Measurements from ENCODE around the gene TPCN1. TPM values are rescaled to one million over a fixed set of nuclear protein-coding genes. Genes with fewer than 3 reads are reported as not detected.

TPCN1 gene
- total and polyA plus RNA-seq, 2 of the 13 experiments (the other 11 are each of a cell fraction or from before 2014, with no cell fraction given): 8.0 to 26.8 TPM

- 0 out of 2 replicates have a peak, but pooled peaks have one; percentile 5 for TF ChIP-seq ZBTB39 (CRISPR knock-in tag; IDR thresholded peaks at IDR 0.05)
- TF ChIP-seq XBP1 (CRISPR knock-in tag; IDR thresholded peaks at IDR 0.05): no peak
- peak; percentile 91; the same call in 1 of the 2 replicates for TF ChIP-seq ATF7-NPFF (CRISPR knock-in tag; IDR thresholded peaks at IDR 0.05; ENCODE audit: low read depth)
- peak; percentile 88; the same call in 1 of the 2 replicates for TF ChIP-seq ZNF33B (CRISPR knock-in tag; IDR thresholded peaks at IDR 0.05)
- peak; percentile 24 for TF ChIP-seq SKI (IDR thresholded peaks at IDR 0.05; ENCODE audit: partially characterized antibody)
- TF ChIP-seq, protein P1, sequence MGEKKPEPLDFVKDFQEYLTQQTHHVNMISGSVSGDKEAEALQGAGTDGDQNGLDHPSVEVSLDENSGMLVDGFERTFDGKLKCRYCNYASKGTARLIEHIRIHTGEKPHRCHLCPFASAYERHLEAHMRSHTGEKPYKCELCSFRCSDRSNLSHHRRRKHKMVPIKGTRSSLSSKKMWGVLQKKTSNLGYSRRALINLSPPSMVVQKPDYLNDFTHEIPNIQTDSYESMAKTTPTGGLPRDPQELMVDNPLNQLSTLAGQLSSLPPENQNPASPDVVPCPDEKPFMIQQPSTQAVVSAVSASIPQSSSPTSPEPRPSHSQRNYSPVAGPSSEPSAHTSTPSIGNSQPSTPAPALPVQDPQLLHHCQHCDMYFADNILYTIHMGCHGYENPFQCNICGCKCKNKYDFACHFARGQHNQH (CRISPR knock-in tag; IDR thresholded peaks at IDR 0.05): peak; percentile 73
- no peak for TF ChIP-seq HHEX (CRISPR knock-in tag; IDR thresholded peaks at IDR 0.05)
- no peak for TF ChIP-seq ZNF468 (CRISPR knock-in tag; IDR thresholded peaks at IDR 0.05)
- TF ChIP-seq ZNF547 (CRISPR knock-in tag; IDR thresholded peaks at IDR 0.05): peak; percentile 65; the same call in 1 of the 2 replicates
- TF ChIP-seq ARNT (IDR thresholded peaks at IDR 0.05): no peak
- peak; percentile 88 for TF ChIP-seq RNF2 (conservative IDR thresholded peaks at IDR 0.05; ENCODE audit: low read depth)
- TF ChIP-seq MIXL1 (CRISPR knock-in tag; IDR thresholded peaks at IDR 0.05): no peak
- TF ChIP-seq RFXAP (CRISPR knock-in tag; IDR thresholded peaks at IDR 0.05; ENCODE audit: borderline replicate concordance): 0 out of 2 replicates have a peak, but pooled peaks have one; percentile 54
- TF ChIP-seq, protein P2, sequence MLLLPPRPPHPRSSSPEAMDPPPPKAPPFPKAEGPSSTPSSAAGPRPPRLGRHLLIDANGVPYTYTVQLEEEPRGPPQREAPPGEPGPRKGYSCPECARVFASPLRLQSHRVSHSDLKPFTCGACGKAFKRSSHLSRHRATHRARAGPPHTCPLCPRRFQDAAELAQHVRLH (CRISPR knock-in tag; IDR thresholded peaks at IDR 0.05; ENCODE audit: borderline replicate concordance, low read depth): peak; percentile 65
- TF ChIP-seq MBNL3 (CRISPR knock-in tag; conservative IDR thresholded peaks at IDR 0.05): no peak
- no peak for TF ChIP-seq SMYD3 (CRISPR knock-in tag; IDR thresholded peaks at IDR 0.05)
- peak; percentile 87 for TF ChIP-seq BCL3 (CRISPR knock-in tag; IDR thresholded peaks at IDR 0.05)
- TF ChIP-seq ELK4 (CRISPR knock-in tag; IDR thresholded peaks at IDR 0.05; ENCODE audit: borderline replicate concordance): no peak
Observed at GRCh38 chr12:113185180-113186032, 35.9 kb upstream of the TPCN1 start, which contains the start of the genes DDX54 and RITA1 (continued).
